ENCODE data around the gene JMJD6. TPM values are rescaled to one million over a fixed set of nuclear protein-coding genes. Genes with fewer than 3 reads are reported as not detected.

Gene JMJD6
- total RNA-seq, 2 experiments from 2014 or later: 39.9 to 71.2 TPM

DNA sequence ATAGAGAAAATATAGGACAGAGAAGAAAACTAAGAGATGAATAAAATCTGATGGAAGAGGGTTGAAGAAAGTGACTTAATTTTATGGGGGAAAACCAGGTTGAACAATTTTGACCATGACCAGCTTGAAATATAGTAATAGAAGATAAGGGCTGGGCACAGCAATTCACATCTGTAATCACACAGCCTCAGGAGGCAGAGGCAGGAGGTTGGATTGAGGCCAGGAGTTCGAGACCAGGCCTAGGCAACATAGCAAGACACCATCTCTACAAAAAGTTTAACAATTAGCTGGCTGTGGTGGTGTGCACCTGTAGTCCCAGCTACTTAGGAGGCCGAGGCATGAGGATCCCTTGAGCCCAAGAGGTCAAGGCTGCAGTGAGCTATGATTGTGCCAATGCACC is 24.3 kb downstream of the JMJD6 start:
- Histone ChIP-seq H3K4me3 (ENCODE audit: low read depth, low read length, poor library complexity, severe bottlenecking) (no peak overlapping the region), H3K9me3 (ENCODE audit: low read length) (no peaks in the 10 kb centered on the region), H3K4me2 (ENCODE audit: low read length) (no peak overlapping the region), H3K9me2 (ENCODE audit: insufficient read depth, low read length) (no peaks in the 10 kb centered on the region), H2AFZ (ENCODE audit: low read length) (no peak overlapping the region), H3K4me1 (ENCODE audit: insufficient read depth, low read length, poor library complexity, severe bottlenecking) (peaks cover 8% of the 10 kb centered on the region), H4K20me1 (ENCODE audit: insufficient read depth, low read length) (no peaks in the 10 kb centered on the region), H3K79me2 (ENCODE audit: insufficient read depth, low read depth, low read length) (no peaks in the 10 kb centered on the region), H3K36me3 (ENCODE audit: insufficient read depth, low read length) (no peaks in the 10 kb centered on the region), H3K27ac (ENCODE audit: low read depth, low read length, poor library complexity, severe bottlenecking) (no peak overlapping the region)
- POLR2A ChIA-PET: no interaction called here
- CTCF ChIA-PET (ENCODE audit: unreplicated experiment): interaction anchor here (0.6 kb wide), 1 partner anchor 15 kb away, joined by 3 read pairs; no protein-coding TSS in a partner anchor
- intact Hi-C loops (cut with micrococcal nuclease; ENCODE audit: unreplicated experiment): no loop called here
- no peak for DNase-seq (ENCODE audit: low spot score)
- TF ChIP-seq, protein P1, sequence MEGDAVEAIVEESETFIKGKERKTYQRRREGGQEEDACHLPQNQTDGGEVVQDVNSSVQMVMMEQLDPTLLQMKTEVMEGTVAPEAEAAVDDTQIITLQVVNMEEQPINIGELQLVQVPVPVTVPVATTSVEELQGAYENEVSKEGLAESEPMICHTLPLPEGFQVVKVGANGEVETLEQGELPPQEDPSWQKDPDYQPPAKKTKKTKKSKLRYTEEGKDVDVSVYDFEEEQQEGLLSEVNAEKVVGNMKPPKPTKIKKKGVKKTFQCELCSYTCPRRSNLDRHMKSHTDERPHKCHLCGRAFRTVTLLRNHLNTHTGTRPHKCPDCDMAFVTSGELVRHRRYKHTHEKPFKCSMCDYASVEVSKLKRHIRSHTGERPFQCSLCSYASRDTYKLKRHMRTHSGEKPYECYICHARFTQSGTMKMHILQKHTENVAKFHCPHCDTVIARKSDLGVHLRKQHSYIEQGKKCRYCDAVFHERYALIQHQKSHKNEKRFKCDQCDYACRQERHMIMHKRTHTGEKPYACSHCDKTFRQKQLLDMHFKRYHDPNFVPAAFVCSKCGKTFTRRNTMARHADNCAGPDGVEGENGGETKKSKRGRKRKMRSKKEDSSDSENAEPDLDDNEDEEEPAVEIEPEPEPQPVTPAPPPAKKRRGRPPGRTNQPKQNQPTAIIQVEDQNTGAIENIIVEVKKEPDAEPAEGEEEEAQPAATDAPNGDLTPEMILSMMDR (conservative IDR thresholded peaks at IDR 0.05; ENCODE audit: low read length): no peak
- TF ChIP-seq EZH2phosphoT487 (IDR thresholded peaks at IDR 0.05; ENCODE audit: borderline replicate concordance, low read depth, low read length): no peak
- no TSS peak for BruUV-seq (replicated peaks)

DNA sequence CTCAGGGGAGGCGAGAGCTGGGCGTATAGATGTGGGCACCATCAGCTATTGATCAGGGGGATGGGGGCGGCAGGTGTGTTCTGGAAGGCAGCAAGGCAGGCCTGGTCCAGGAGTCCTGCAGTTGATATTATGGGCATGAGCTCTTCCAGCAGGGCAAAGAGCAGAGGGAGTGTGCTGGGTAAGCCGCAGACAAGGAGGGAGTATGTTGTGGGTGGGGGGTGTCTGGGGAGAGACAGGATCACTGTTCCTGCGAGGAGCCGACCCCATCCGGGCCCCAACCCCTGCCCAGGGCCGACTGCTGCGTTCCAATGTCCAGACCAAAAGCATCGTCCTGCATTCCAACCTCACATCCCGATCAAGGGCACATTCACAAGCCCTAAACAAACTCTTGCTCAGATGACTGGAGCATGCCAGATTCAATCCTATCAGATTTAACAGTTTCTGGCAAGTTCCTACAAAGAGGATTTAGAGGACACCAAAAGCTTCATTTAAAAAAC is 24.9 kb downstream of the JMJD6 start:
- Histone ChIP-seq H3K79me2 (ENCODE audit: insufficient read depth, low read depth, low read length) (no peaks in the 10 kb centered on the region), H3K9me3 (ENCODE audit: low read length) (no peaks in the 10 kb centered on the region), H3K4me1 (ENCODE audit: insufficient read depth, low read length, poor library complexity, severe bottlenecking) (peaks cover 14% of the 10 kb centered on the region), H3K4me3 (ENCODE audit: low read depth, low read length, poor library complexity, severe bottlenecking) (no peak overlapping the region), H3K9me2 (ENCODE audit: insufficient read depth, low read length) (no peaks in the 10 kb centered on the region), H4K20me1 (ENCODE audit: insufficient read depth, low read length) (no peaks in the 10 kb centered on the region), H3K4me2 (ENCODE audit: low read length) (no peak overlapping the region), H2AFZ (ENCODE audit: low read length) (no peak overlapping the region), H3K36me3 (ENCODE audit: insufficient read depth, low read length) (no peaks in the 10 kb centered on the region), H3K27ac (ENCODE audit: low read depth, low read length, poor library complexity, severe bottlenecking) (no peak overlapping the region)
- POLR2A ChIA-PET: no interaction called here
- TF ChIP-seq, protein P1 (conservative IDR thresholded peaks at IDR 0.05; ENCODE audit: low read length): no peak
- no peak for TF ChIP-seq EZH2phosphoT487 (IDR thresholded peaks at IDR 0.05; ENCODE audit: borderline replicate concordance, low read depth, low read length)
- no TSS peak for BruUV-seq (replicated peaks)
- no peak for DNase-seq (ENCODE audit: low spot score)
- intact Hi-C loops (cut with micrococcal nuclease; ENCODE audit: unreplicated experiment): no loop called here
- CTCF ChIA-PET (ENCODE audit: unreplicated experiment): interaction anchor here (0.6 kb wide), 2 partner anchors 15 to 331 kb away, joined by 3 read pairs; no protein-coding TSS in a partner anchor

DNA sequence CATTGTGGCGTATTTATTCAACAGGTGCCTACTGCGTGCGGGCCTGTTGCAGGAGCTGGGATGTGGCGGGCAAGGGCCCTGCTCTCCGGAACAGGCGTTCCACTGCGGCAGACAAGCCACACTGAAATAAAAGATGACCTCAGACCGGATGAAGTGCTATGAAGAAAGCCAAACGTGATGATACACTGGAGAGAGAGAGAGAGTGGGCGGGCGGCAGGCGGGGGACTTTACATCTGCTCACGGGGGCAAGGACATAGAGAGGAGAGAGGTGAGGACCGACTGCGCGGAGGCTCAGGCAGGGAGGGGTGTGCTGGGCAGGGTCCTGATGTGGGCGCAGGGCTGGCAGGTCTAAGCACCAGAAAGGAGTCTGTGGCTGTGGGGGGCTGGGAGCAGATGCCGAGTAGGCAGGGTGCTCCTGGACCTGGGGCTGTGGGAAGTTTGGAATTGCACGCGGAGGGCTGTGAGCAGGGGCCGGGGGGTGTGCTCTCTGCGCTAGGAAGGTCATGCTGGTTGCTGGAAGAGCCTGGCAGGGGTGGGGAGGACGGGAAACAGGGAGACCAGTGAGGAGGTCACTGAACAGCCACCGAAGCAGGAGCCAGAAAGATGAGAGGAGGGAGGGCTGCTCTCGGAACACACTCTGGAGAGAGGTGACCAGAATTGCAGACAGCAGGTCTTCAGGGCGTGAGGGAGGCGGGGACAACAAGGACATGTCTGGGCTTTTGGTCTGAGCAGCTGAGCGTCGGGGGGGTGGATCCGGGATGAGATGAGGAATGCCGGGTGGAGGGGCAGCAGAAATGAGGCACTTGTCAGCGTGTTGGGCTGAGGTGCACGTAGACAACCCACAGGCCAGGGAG is 25.6 kb downstream of the JMJD6 start:
- ChIA-PET CTCF (ENCODE audit: unreplicated experiment) (interaction anchor here (0.6 kb wide), 1 partner anchor 331 kb away, joined by 3 read pairs; no protein-coding TSS in a partner anchor), POLR2A (no interaction called here)
- H3K36me3 ChIP-seq (ENCODE audit: insufficient read depth, low read length): no peaks in the 10 kb centered on the region
- TF ChIP-seq EZH2phosphoT487 (IDR thresholded peaks at IDR 0.05; ENCODE audit: borderline replicate concordance, low read depth, low read length): no peak
- TF ChIP-seq, protein P1 (conservative IDR thresholded peaks at IDR 0.05; ENCODE audit: low read length): no peak
- intact Hi-C loops (cut with micrococcal nuclease; ENCODE audit: unreplicated experiment): no loop called here
- H3K9me3 ChIP-seq (ENCODE audit: low read length): no peaks in the 10 kb centered on the region
- H3K9me2 ChIP-seq (ENCODE audit: insufficient read depth, low read length): no peaks in the 10 kb centered on the region
- H2AFZ ChIP-seq (ENCODE audit: low read length): no peak overlapping the region
- BruUV-seq (replicated peaks): no TSS peak
- DNase-seq (ENCODE audit: low spot score): no peak
- no peak overlapping the region for H3K4me3 ChIP-seq (ENCODE audit: low read depth, low read length, poor library complexity, severe bottlenecking)
- H3K4me1 ChIP-seq (ENCODE audit: insufficient read depth, low read length, poor library complexity, severe bottlenecking): peaks cover 14% of the 10 kb centered on the region
- no peaks in the 10 kb centered on the region for H3K79me2 ChIP-seq (ENCODE audit: insufficient read depth, low read depth, low read length)
- no peaks in the 10 kb centered on the region for H4K20me1 ChIP-seq (ENCODE audit: insufficient read depth, low read length)
- H3K4me2 ChIP-seq (ENCODE audit: low read length): no peak overlapping the region
- no peak overlapping the region for H3K27ac ChIP-seq (ENCODE audit: low read depth, low read length, poor library complexity, severe bottlenecking)
